ENCODE data around the gene THBS4.
A peak's percentile ranks its signal among the peaks of the same experiment; 100 is the strongest.

GRCh38 chr5:80093796-80094195 is 58.6 kb downstream of the THBS4 start:
- TF ChIP-seq, protein P1, sequence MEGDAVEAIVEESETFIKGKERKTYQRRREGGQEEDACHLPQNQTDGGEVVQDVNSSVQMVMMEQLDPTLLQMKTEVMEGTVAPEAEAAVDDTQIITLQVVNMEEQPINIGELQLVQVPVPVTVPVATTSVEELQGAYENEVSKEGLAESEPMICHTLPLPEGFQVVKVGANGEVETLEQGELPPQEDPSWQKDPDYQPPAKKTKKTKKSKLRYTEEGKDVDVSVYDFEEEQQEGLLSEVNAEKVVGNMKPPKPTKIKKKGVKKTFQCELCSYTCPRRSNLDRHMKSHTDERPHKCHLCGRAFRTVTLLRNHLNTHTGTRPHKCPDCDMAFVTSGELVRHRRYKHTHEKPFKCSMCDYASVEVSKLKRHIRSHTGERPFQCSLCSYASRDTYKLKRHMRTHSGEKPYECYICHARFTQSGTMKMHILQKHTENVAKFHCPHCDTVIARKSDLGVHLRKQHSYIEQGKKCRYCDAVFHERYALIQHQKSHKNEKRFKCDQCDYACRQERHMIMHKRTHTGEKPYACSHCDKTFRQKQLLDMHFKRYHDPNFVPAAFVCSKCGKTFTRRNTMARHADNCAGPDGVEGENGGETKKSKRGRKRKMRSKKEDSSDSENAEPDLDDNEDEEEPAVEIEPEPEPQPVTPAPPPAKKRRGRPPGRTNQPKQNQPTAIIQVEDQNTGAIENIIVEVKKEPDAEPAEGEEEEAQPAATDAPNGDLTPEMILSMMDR (IDR thresholded peaks at IDR 0.05), result peak in 2 of 7 experiments; percentile 10 to 20
- TF ChIP-seq POLR2A (IDR thresholded peaks at IDR 0.05), result no peak
